Measurements from ENCODE around the gene MAGEA8.
"Not testable (repeated sequence)": the region's sequence is repeated elsewhere in the genome, so short reads cannot be mapped to it uniquely, and the experiment has no call there.

MAGEA8 gene

GRCh38 chrX:149908727-149909126, 27.7 kb downstream of the MAGEA8 start:
- DNase-seq, result no peak

GRCh38 chrX:149909324-149910177, 28.6 kb downstream of the MAGEA8 start:
- DNase-seq, result no peak

GRCh38 chrX:149910178-149910695, 29.3 kb downstream of the MAGEA8 start:
- DNase-seq, result no peak

GRCh38 chrX:149916745-149917392, 35.9 kb downstream of the MAGEA8 start:
- no peak for DNase-seq

- DNase-seq, result not testable (repeated sequence)
Observed at GRCh38 chrX:149923836-149924235, 42.9 kb downstream of the MAGEA8 start.

GRCh38 chrX:149924434-149924833, 43.5 kb downstream of the MAGEA8 start:
- not testable (repeated sequence) for DNase-seq

GRCh38 chrX:149927245-149927963, 46.4 kb downstream of the MAGEA8 start:
- DNase-seq, result not testable (repeated sequence)

GRCh38 chrX:149927964-149928258, 46.9 kb downstream of the MAGEA8 start:
- DNase-seq, result not testable (repeated sequence)

GRCh38 chrX:149928635-149929034, 47.7 kb downstream of the MAGEA8 start:
- DNase-seq, result not testable (repeated sequence)

GRCh38 chrX:149929400-149929799, 48.4 kb downstream of the MAGEA8 start, which contains the start of gene HSFX4:
Gene HSFX4, plus strand, starts transcription at chrX:149929573. Its CDS starts 72 bp downstream, at chrX:149929645.
- DNase-seq, result not testable (repeated sequence)

- DNase-seq, result not testable (repeated sequence)
Observed at GRCh38 chrX:149931355-149931754, 50.4 kb downstream of the MAGEA8 start.

GRCh38 chrX:149932150-149932549, 51.2 kb downstream of the MAGEA8 start:
- DNase-seq, result not testable (repeated sequence)

- not testable (repeated sequence) for DNase-seq
Observed at GRCh38 chrX:149932970-149933369, 52.0 kb downstream of the MAGEA8 start.

GRCh38 chrX:149933547-149933946, 52.6 kb downstream of the MAGEA8 start:
- not testable (repeated sequence) for DNase-seq

Measured in HCEC 1CT (cell line).